Fibroblast of lung (primary cell): ENCODE results near the gene ZSCAN9. TPM values are rescaled to one million over a fixed set of nuclear protein-coding genes. Genes with fewer than 3 reads are reported as not detected.

Experiments used
- DNase-seq, 2 donors: peaks; one replicate each; pipeline versions ENCODE4 v3.0.0 to v3.0.0-alpha.2; 2010; ENCODE audit warnings: low read depth in 2 of 2
- H2AFZ ChIP-seq: 2 replicates; pipeline ENCODE4 v1.5.1; 2012; ENCODE audit warnings: low read length, control low read depth, inconsistent platforms
- H3K27ac ChIP-seq: 2 replicates; pipeline ENCODE4 v1.5.1; 2011; ENCODE audit warnings: low read length, control low read depth; ENCODE audit not compliant: insufficient read depth
- H3K27me3 ChIP-seq: 2 replicates; pipeline ENCODE4 v1.5.1; 2011; ENCODE audit warnings: mild to moderate bottlenecking, low read length; ENCODE audit not compliant: control insufficient read depth, insufficient read depth
- H3K36me3 ChIP-seq: 2 replicates; pipeline ENCODE4 v1.5.1; 2011; ENCODE audit warnings: low read length; ENCODE audit not compliant: control insufficient read depth, insufficient read depth
- H3K4me1 ChIP-seq: 2 replicates; pipeline ENCODE4 v1.5.1; 2011; ENCODE audit warnings: low read length; ENCODE audit not compliant: control insufficient read depth, insufficient read depth; ENCODE audit errors: extremely low read depth
- H3K4me2 ChIP-seq: 2 replicates; pipeline ENCODE4 v1.5.1; 2011; ENCODE audit warnings: low read length, control low read depth; ENCODE audit not compliant: insufficient read depth; ENCODE audit errors: extremely low read depth
- H3K4me3 ChIP-seq, 4 experiments: fragments of 200-600 bp in 1 of 4; sonication (generic) in 1 of 4; replicated peaks in 1 of 4; 2 replicates each; pipeline ENCODE4 v1.5.1; 2011 to 2016; ENCODE audit warnings: low read length in 4 of 4, low read depth in 3 of 4, mild to moderate bottlenecking in 3 of 4, control low read depth in 2 of 4, inconsistent platforms in 1 of 4, mixed read lengths in 1 of 4; ENCODE audit not compliant: insufficient read depth in 1 of 4; ENCODE audit errors: control extremely low read depth in 1 of 4
- H3K79me2 ChIP-seq: 2 replicates; pipeline ENCODE4 v1.5.1; 2012; ENCODE audit warnings: mild to moderate bottlenecking, low read length, inconsistent platforms; ENCODE audit not compliant: control insufficient read depth, insufficient read depth
- H3K9ac ChIP-seq: 2 replicates; pipeline ENCODE4 v1.5.1; 2011; ENCODE audit warnings: mild to moderate bottlenecking, low read length, control low read depth; ENCODE audit not compliant: insufficient read depth
- H3K9me3 ChIP-seq: 2 replicates; pipeline ENCODE4 v1.5.1; 2012; ENCODE audit warnings: low read depth, low read length; ENCODE audit not compliant: control insufficient read depth, insufficient read depth
- H4K20me1 ChIP-seq: 2 replicates; pipeline ENCODE4 v1.5.1; 2011; ENCODE audit warnings: low read length; ENCODE audit not compliant: control insufficient read depth, insufficient read depth; ENCODE audit errors: extremely low read depth
- CTCF ChIP-seq, 2 donors: IDR thresholded peaks in 1 of 2; conservative IDR thresholded peaks in 1 of 2; 1 replicate in 1 of 2; 2 replicates in 1 of 2; pipeline ENCODE4 v1.5.1; 2011 to 2012; ENCODE audit warnings: low read length in 2 of 2, control low read depth in 1 of 2, inconsistent platforms in 1 of 2, low read depth in 1 of 2, mild to moderate bottlenecking in 1 of 2
- EZH2 ChIP-seq: IDR thresholded peaks from 2 replicates; pipeline ENCODE4 v1.5.1; 2012; ENCODE audit warnings: low read length, control low read depth, mild to moderate bottlenecking; ENCODE audit errors: missing control alignments
- polyA plus RNA-seq, 2 donors: library from polyadenylated mRNA; depleted of rRNA in 1 of 2; stranded (reverse) in 1 of 2; unstranded in 1 of 2; fragments of >200 nt; gene quantifications; 2 replicates each; pipeline ENCODE4 v1.2.1, GENCODE V29; 2011 to 2012; ENCODE audit warnings: missing spikeins in 1 of 2
- total RNA-seq: library from RNA; depleted of rRNA; stranded (reverse); fragments of >200 nt; gene quantifications from 2 replicates; pipeline ENCODE4 v1.2.1, GENCODE V29; 2014

The ZSCAN9 gene
- total and polyA plus RNA-seq, 2 donors (not counting 1 experiment from before 2014, with no cell fraction given): 11.3 to 11.6 TPM

GRCh38 chr6:28280595-28281287, 55.7 kb downstream of the ZSCAN9 start:
- no peak for TF ChIP-seq CTCF (conservative IDR thresholded peaks at IDR 0.05 in 1 of 2, IDR thresholded peaks at IDR 0.05 in 1 of 2; ENCODE audit: low read depth in 1 of 2, low read length in 2 of 2)
- no peak for TF ChIP-seq EZH2
- H3K9ac ChIP-seq: peak overlapping the region; percentile 65
- peak overlapping the region; percentile 62 for H3K4me2 ChIP-seq
- no peaks in the 10 kb centered on the region for H3K27me3 ChIP-seq
- no peak for DNase-seq
- peak overlapping the region; percentile 58 for H3K27ac ChIP-seq
- peaks cover 7% of the 10 kb centered on the region for H3K79me2 ChIP-seq
- H3K36me3 ChIP-seq: peaks cover 8% of the 10 kb centered on the region
- H3K4me3 ChIP-seq: peak overlapping the region; percentile 83 to 85 (median 83)
- H3K4me1 ChIP-seq: no peaks in the 10 kb centered on the region
- H2AFZ ChIP-seq: peak overlapping the region; percentile 92
- no peaks in the 10 kb centered on the region for H4K20me1 ChIP-seq
- H3K9me3 ChIP-seq: no peaks in the 10 kb centered on the region

GRCh38 chr6:28281288-28282064, 56.4 kb downstream of the ZSCAN9 start, which contains the start of gene PGBD1:
Gene PGBD1 (plus strand): TSS chr6:28281572. CDS start chr6:28283814, 2,242 bp downstream.
- no peaks in the 10 kb centered on the region for H4K20me1 ChIP-seq
- peak within 1 kb of the TSS; percentile 83 to 85 (median 83) for H3K4me3 ChIP-seq
- TF ChIP-seq CTCF (conservative IDR thresholded peaks at IDR 0.05 in 1 of 2, IDR thresholded peaks at IDR 0.05 in 1 of 2; ENCODE audit: low read depth in 1 of 2, low read length in 2 of 2) (no peak), EZH2 (no peak)
- peak within 1 kb of the TSS; percentile 65 for H3K9ac ChIP-seq
- peak within 1 kb of the TSS; percentile 92 for H2AFZ ChIP-seq
- no peaks in the 10 kb centered on the region for H3K4me1 ChIP-seq
- peak within 1 kb of the TSS; percentile 78 for H3K4me2 ChIP-seq
- peak within 1 kb of the TSS; percentile 58 for H3K27ac ChIP-seq
- DNase-seq: peak; percentile 78 to 79
- H3K9me3 ChIP-seq: no peaks in the 10 kb centered on the region
- H3K36me3 ChIP-seq: peaks cover 5% of the 10 kb centered on the region
- no peaks in the 10 kb centered on the region for H3K27me3 ChIP-seq
- peaks cover 7% of the 10 kb centered on the region for H3K79me2 ChIP-seq

- no peaks in the 10 kb centered on the region for H4K20me1 ChIP-seq
- no peaks in the 10 kb centered on the region for H3K27me3 ChIP-seq
- DNase-seq: peak in 1 of 2 donors; percentile 19
- H3K9ac ChIP-seq: no peak overlapping the region
- TF ChIP-seq EZH2 (no peak), CTCF (conservative IDR thresholded peaks at IDR 0.05 in 1 of 2, IDR thresholded peaks at IDR 0.05 in 1 of 2; ENCODE audit: low read depth in 1 of 2, low read length in 2 of 2) (no peak)
- no peaks in the 10 kb centered on the region for H3K9me3 ChIP-seq
- H3K27ac ChIP-seq: no peak overlapping the region
- H3K4me3 ChIP-seq: no peak overlapping the region
- H3K4me2 ChIP-seq: no peak overlapping the region
- H3K79me2 ChIP-seq: peaks cover 7% of the 10 kb centered on the region
- H3K36me3 ChIP-seq: peaks cover 4% of the 10 kb centered on the region
- H2AFZ ChIP-seq: no peak overlapping the region
- no peaks in the 10 kb centered on the region for H3K4me1 ChIP-seq
Observed at GRCh38 chr6:28282926-28283325, 57.9 kb downstream of the ZSCAN9 start.
